Stimulated activated CD4-positive, alpha-beta T cell treated with anti-CD3 and anti-CD28 coated beads, Interleukin-1b, Interleukin-23, amount 100 ng/mL, for 48 hours (primary cell): Measurements from ENCODE around the gene ALK.
A peak's percentile ranks its signal among the peaks of the same experiment; 100 is the strongest.

ENCODE experiments used
- DNase-seq: peaks from one replicate; pipeline ENCODE4 v3.0.0-alpha.2; 2020

ALK gene

GRCh38 chr2:29212009-29212408, 709.4 kb downstream of the ALK start:
- no peak for DNase-seq

GRCh38 chr2:29209551-29209950, 711.8 kb downstream of the ALK start:
- no peak for DNase-seq

- DNase-seq = no peak
Measured at GRCh38 chr2:29207352-29208148, 713.8 kb downstream of the ALK start.

- DNase-seq = no peak
Measured at GRCh38 chr2:29206941-29207340, 714.4 kb downstream of the ALK start.

GRCh38 chr2:29202819-29203495, 718.4 kb downstream of the ALK start:
- no peak for DNase-seq

- no peak for DNase-seq
Measured at GRCh38 chr2:29201979-29202378, 719.4 kb downstream of the ALK start.

GRCh38 chr2:29196792-29197788, 724.3 kb downstream of the ALK start:
- peak; percentile 78 for DNase-seq

GRCh38 chr2:29195796-29196195, 725.6 kb downstream of the ALK start:
- no peak for DNase-seq

- DNase-seq = no peak
Measured at GRCh38 chr2:29193681-29194080, 727.7 kb downstream of the ALK start.

- DNase-seq = no peak
Measured at GRCh38 chr2:29193111-29193510, 728.3 kb downstream of the ALK start.

- DNase-seq = no peak
Measured at GRCh38 chr2:29192526-29192925, 728.9 kb downstream of the ALK start.

- DNase-seq = no peak
Measured at GRCh38 chr2:29191817-29192216, 729.6 kb downstream of the ALK start.

GRCh38 chr2:29189052-29189451, 732.3 kb downstream of the ALK start:
- no peak for DNase-seq

- no peak for DNase-seq
Measured at GRCh38 chr2:29187926-29188325, 733.5 kb downstream of the ALK start.

- no peak for DNase-seq
Measured at GRCh38 chr2:29186817-29187216, 734.6 kb downstream of the ALK start.

- no peak for DNase-seq
Measured at GRCh38 chr2:29184531-29184930, 736.9 kb downstream of the ALK start.

GRCh38 chr2:29182920-29183319, 738.5 kb downstream of the ALK start:
- DNase-seq = no peak

- no peak for DNase-seq
Measured at GRCh38 chr2:29182334-29182733, 739.1 kb downstream of the ALK start.

- DNase-seq = no peak
Measured at GRCh38 chr2:29175338-29175737, 746.0 kb downstream of the ALK start.

- no peak for DNase-seq
Measured at GRCh38 chr2:29174937-29175336, 746.4 kb downstream of the ALK start.

GRCh38 chr2:29166242-29167039, 754.9 kb downstream of the ALK start:
- no peak for DNase-seq
